Breast epithelium (tissue), 4 donors: ENCODE data around the gene SYNE1. TPM values are rescaled to one million over a fixed set of nuclear protein-coding genes. Genes with fewer than 3 reads are reported as not detected.

Source experiments
- DNase-seq, 2 donors: peaks; one replicate each; pipeline ENCODE4 v3.0.0-alpha.2; 2019; ENCODE audit warnings: low spot score in 2 of 2
- H3K27ac ChIP-seq, 2 donors: fragments of 200-600 bp; sonication (generic) in 1 of 2; one replicate each; pipeline ENCODE4 v1.5.1; 2016 to 2019; ENCODE audit warnings: mild to moderate bottlenecking in 1 of 2
- H3K27me3 ChIP-seq, 2 donors: fragments of 200-600 bp; sonication (generic) in 1 of 2; one replicate each; pipeline versions ENCODE4 v1.5.1 to v1.6.0; 2017 to 2019; ENCODE audit warnings: control low read depth in 1 of 2, mild to moderate bottlenecking in 1 of 2
- H3K36me3 ChIP-seq: fragments of 200-600 bp; one replicate; pipeline ENCODE4 v1.5.1; 2019
- H3K4me1 ChIP-seq, 2 donors: fragments of 200-600 bp; sonication (generic); one replicate each; pipeline ENCODE4 v1.5.1; 2016 to 2019; ENCODE audit warnings: control low read depth in 1 of 2
- H3K4me3 ChIP-seq, 3 donors: fragments of 200-600 bp; sonication (generic); 1 replicate in 2 of 3; 2 replicates in 1 of 3; pipeline ENCODE4 v1.5.1; 2016 to 2019; ENCODE audit warnings: mild to moderate bottlenecking in 3 of 3, moderate library complexity in 2 of 3
- H3K9me3 ChIP-seq, 2 donors: fragments of 200-600 bp; sonication (generic) in 1 of 2; one replicate each; pipeline ENCODE4 v1.5.1; 2016 to 2019; ENCODE audit warnings: control low read depth in 1 of 2
- CTCF ChIP-seq, 3 donors: fragments of 450-650 bp; IDR thresholded peaks; one replicate each; pipeline ENCODE4 v1.5.1; 2016 to 2017; ENCODE audit warnings: antibody characterized with exemption in 3 of 3, mild to moderate bottlenecking in 3 of 3, moderate library complexity in 3 of 3
- POLR2A ChIP-seq: fragments of 450-650 bp; IDR thresholded peaks from one replicate; pipeline ENCODE4 v1.6.1; 2016; ENCODE audit warnings: antibody characterized with exemption, mild to moderate bottlenecking, moderate library complexity
- POLR2AphosphoS5 ChIP-seq, 3 donors: sonication (generic); formaldehyde crosslinking; IDR thresholded peaks; one replicate each; pipeline ENCODE4 v1.6.1; 2017; ENCODE audit warnings: antibody characterized with exemption in 3 of 3
- intact Hi-C: fragments of 100-400 bp; cut with DNase I; formaldehyde crosslinking; loops from one replicate; pipeline ENCODE4 v1.15.1; 2023; ENCODE audit warnings: low total_unique reads
- total RNA-seq, 3 donors: library from RNA; depleted of rRNA; stranded (reverse); fragments of >200 nt; gene quantifications; one replicate each; pipeline ENCODE4 v1.1.0, GENCODE V29; 2016

SYNE1 gene
- total RNA-seq, 3 donors from 2014 or later: 80.9 to 106 (median 95.7) TPM

- DNase-seq: no peak
- no peaks in the 10 kb centered on the region for H3K9me3 ChIP-seq
- H3K27me3 ChIP-seq: no peaks in the 10 kb centered on the region
- no peaks in the 10 kb centered on the region for H3K36me3 ChIP-seq
- no peak overlapping the region for H3K4me3 ChIP-seq
- no peak for TF ChIP-seq CTCF (IDR thresholded peaks at IDR 0.05)
- no peak for TF ChIP-seq POLR2A
- TF ChIP-seq POLR2AphosphoS5 (IDR thresholded peaks at IDR 0.05): no peak
- H3K27ac ChIP-seq: no peak overlapping the region
- intact Hi-C loops: no loop called here
- H3K4me1 ChIP-seq: no peaks in the 10 kb centered on the region
Measured at GRCh38 chr6:152313542-152314482, 323.4 kb downstream of the SYNE1 start.

- no peak overlapping the region for H3K27ac ChIP-seq
- H3K27me3 ChIP-seq: no peaks in the 10 kb centered on the region
- intact Hi-C loops: no loop called here
- DNase-seq: no peak
- no peaks in the 10 kb centered on the region for H3K36me3 ChIP-seq
- H3K9me3 ChIP-seq: no peaks in the 10 kb centered on the region
- no peaks in the 10 kb centered on the region for H3K4me1 ChIP-seq
- TF ChIP-seq POLR2AphosphoS5 (IDR thresholded peaks at IDR 0.05): no peak
- no peak for TF ChIP-seq CTCF (IDR thresholded peaks at IDR 0.05)
- no peak for TF ChIP-seq POLR2A
- no peak overlapping the region for H3K4me3 ChIP-seq
Measured at GRCh38 chr6:152312434-152312833, 324.7 kb downstream of the SYNE1 start.

- no peaks in the 10 kb centered on the region for H3K36me3 ChIP-seq
- no peak for DNase-seq
- intact Hi-C loops: no loop called here
- no peak for TF ChIP-seq CTCF (IDR thresholded peaks at IDR 0.05)
- TF ChIP-seq POLR2AphosphoS5 (IDR thresholded peaks at IDR 0.05): no peak
- TF ChIP-seq POLR2A: no peak
- H3K4me1 ChIP-seq: no peaks in the 10 kb centered on the region
- H3K27ac ChIP-seq: no peak overlapping the region
- no peak overlapping the region for H3K4me3 ChIP-seq
- no peaks in the 10 kb centered on the region for H3K9me3 ChIP-seq
- H3K27me3 ChIP-seq: no peaks in the 10 kb centered on the region
Measured at GRCh38 chr6:152310371-152310954, 326.7 kb downstream of the SYNE1 start.

- Histone ChIP-seq H3K27ac (no peak overlapping the region), H3K36me3 (no peaks in the 10 kb centered on the region), H3K4me1 (no peaks in the 10 kb centered on the region), H3K9me3 (no peaks in the 10 kb centered on the region), H3K27me3 (no peaks in the 10 kb centered on the region), H3K4me3 (no peak overlapping the region)
- TF ChIP-seq POLR2A (no peak), POLR2AphosphoS5 (IDR thresholded peaks at IDR 0.05) (no peak), CTCF (IDR thresholded peaks at IDR 0.05) (no peak)
- intact Hi-C loops: no loop called here
- no peak for DNase-seq
Measured at GRCh38 chr6:152309648-152310047, 327.5 kb downstream of the SYNE1 start.

GRCh38 chr6:152309006-152309405 is 328.2 kb downstream of the SYNE1 start:
- no peaks in the 10 kb centered on the region for H3K27me3 ChIP-seq
- H3K4me3 ChIP-seq: no peak overlapping the region
- TF ChIP-seq POLR2AphosphoS5 (IDR thresholded peaks at IDR 0.05): no peak
- H3K9me3 ChIP-seq: no peaks in the 10 kb centered on the region
- intact Hi-C loops: no loop called here
- no peak for DNase-seq
- H3K36me3 ChIP-seq: no peaks in the 10 kb centered on the region
- no peak overlapping the region for H3K27ac ChIP-seq
- no peaks in the 10 kb centered on the region for H3K4me1 ChIP-seq
